Measurements from ENCODE around the gene TTC6.

Gene TTC6

GRCh38 chr14:37597538-37597913 lies 2.1 kb downstream of the TTC6 start:
- no peak for DNase-seq (ENCODE audit: low spot score)

- no peak for DNase-seq (ENCODE audit: low spot score)
These were observed 2.7 kb downstream of the TTC6 start for GRCh38 chr14:37597914-37598746.

GRCh38 chr14:37598747-37599506 lies 3.5 kb downstream of the TTC6 start:
- DNase-seq (ENCODE audit: low spot score), result no peak

- DNase-seq (ENCODE audit: low spot score), result no peak
These were observed 4.3 kb downstream of the TTC6 start for GRCh38 chr14:37599507-37600368.

- no peak for DNase-seq (ENCODE audit: low spot score)
These were observed 5.7 kb downstream of the TTC6 start for GRCh38 chr14:37600880-37601741.

- no peak for DNase-seq (ENCODE audit: low spot score)
These were observed 6.4 kb downstream of the TTC6 start for GRCh38 chr14:37601865-37602264.

- DNase-seq (ENCODE audit: low spot score), result no peak
These were observed 7.4 kb downstream of the TTC6 start for GRCh38 chr14:37602605-37603453.

GRCh38 chr14:37603688-37604251 lies 8.3 kb downstream of the TTC6 start:
- DNase-seq (ENCODE audit: low spot score), result no peak

GRCh38 chr14:37606678-37607077 lies 11.2 kb downstream of the TTC6 start:
- DNase-seq (ENCODE audit: low spot score), result no peak

GRCh38 chr14:37608649-37609048 lies 13.2 kb downstream of the TTC6 start:
- DNase-seq (ENCODE audit: low spot score), result no peak

- no peak for DNase-seq (ENCODE audit: low spot score)
These were observed 15.6 kb downstream of the TTC6 start for GRCh38 chr14:37610945-37611523.

GRCh38 chr14:37615582-37616289 lies 20.3 kb downstream of the TTC6 start:
- DNase-seq (ENCODE audit: low spot score), result no peak

GRCh38 chr14:37616853-37617252 lies 21.4 kb downstream of the TTC6 start:
- no peak for DNase-seq (ENCODE audit: low spot score)

- no peak for DNase-seq (ENCODE audit: low spot score)
These were observed 22.5 kb downstream of the TTC6 start for GRCh38 chr14:37617864-37618365.

- no peak for DNase-seq (ENCODE audit: low spot score)
These were observed 23.1 kb downstream of the TTC6 start for GRCh38 chr14:37618498-37619028.

GRCh38 chr14:37620856-37621255 lies 25.4 kb downstream of the TTC6 start:
- no peak for DNase-seq (ENCODE audit: low spot score)

GRCh38 chr14:37622231-37622923 lies 26.9 kb downstream of the TTC6 start:
- no peak for DNase-seq (ENCODE audit: low spot score)

GRCh38 chr14:37623426-37623951 lies 28.1 kb downstream of the TTC6 start:
- no peak for DNase-seq (ENCODE audit: low spot score)

Measured in globus pallidus (tissue), 1 donor.